Measurements from ENCODE around the gene BMP8B.
A peak's percentile ranks its signal among the peaks of the same experiment; 100 is the strongest.
"Not testable (repeated sequence)": the region's sequence is repeated elsewhere in the genome, so short reads cannot be mapped to it uniquely, and the experiment has no call there.

The BMP8B gene

GRCh38 chr1:39812913-39813312 lies 24.2 kb upstream of the BMP8B start:
- no peak for DNase-seq (ENCODE audit: low spot score)

GRCh38 chr1:39808784-39809517 lies 20.3 kb upstream of the BMP8B start:
- no peak for DNase-seq (ENCODE audit: low spot score)

- DNase-seq (ENCODE audit: low spot score), result no peak
These were observed 16.7 kb upstream of the BMP8B start for GRCh38 chr1:39805385-39805784.

GRCh38 chr1:39802496-39803260 lies 14.0 kb upstream of the BMP8B start:
- DNase-seq (ENCODE audit: low spot score), result no peak

GRCh38 chr1:39800471-39800835 lies 11.8 kb upstream of the BMP8B start:
- no peak for DNase-seq (ENCODE audit: low spot score)

GRCh38 chr1:39799770-39800470 lies 11.3 kb upstream of the BMP8B start:
- peak; percentile 66 for DNase-seq (ENCODE audit: low spot score)

GRCh38 chr1:39798859-39799769 lies 10.4 kb upstream of the BMP8B start:
- DNase-seq (ENCODE audit: low spot score), result not testable (repeated sequence)

GRCh38 chr1:39795651-39796050 lies 7.0 kb upstream of the BMP8B start:
- no peak for DNase-seq (ENCODE audit: low spot score)

GRCh38 chr1:39791838-39792237 lies 3.2 kb upstream of the BMP8B start:
- DNase-seq (ENCODE audit: low spot score), result no peak

GRCh38 chr1:39789571-39790110 lies 976 bp upstream of the BMP8B start:
- DNase-seq (ENCODE audit: low spot score), result no peak

GRCh38 chr1:39788426-39788757 lies 273 bp downstream of the BMP8B start:
- no peak for DNase-seq (ENCODE audit: low spot score)

- not testable (repeated sequence) for DNase-seq (ENCODE audit: low spot score)
These were observed 701 bp downstream of the BMP8B start for GRCh38 chr1:39787964-39788363.

- no peak for DNase-seq (ENCODE audit: low spot score)
These were observed 1.2 kb downstream of the BMP8B start for GRCh38 chr1:39787468-39787867.

- DNase-seq (ENCODE audit: low spot score), result not testable (repeated sequence)
These were observed 1.6 kb downstream of the BMP8B start for GRCh38 chr1:39787108-39787375.

GRCh38 chr1:39786303-39787107 lies 2.2 kb downstream of the BMP8B start:
- DNase-seq (ENCODE audit: low spot score), result not testable (repeated sequence)

GRCh38 chr1:39782685-39783084 lies 6.0 kb downstream of the BMP8B start:
- not testable (repeated sequence) for DNase-seq (ENCODE audit: low spot score)

- no peak for DNase-seq (ENCODE audit: low spot score)
These were observed 6.6 kb downstream of the BMP8B start for GRCh38 chr1:39782103-39782502.

GRCh38 chr1:39781349-39781715 lies 7.3 kb downstream of the BMP8B start:
- no peak for DNase-seq (ENCODE audit: low spot score)

GRCh38 chr1:39779821-39780220 lies 8.8 kb downstream of the BMP8B start:
- DNase-seq (ENCODE audit: low spot score), result no peak

GRCh38 chr1:39779137-39779536 lies 9.5 kb downstream of the BMP8B start:
- no peak for DNase-seq (ENCODE audit: low spot score)

- not testable (repeated sequence) for DNase-seq (ENCODE audit: low spot score)
These were observed 10.1 kb downstream of the BMP8B start for GRCh38 chr1:39778463-39779099.

Data from HuH-7.5 (cell line).